GM12878 (cell line): Measurements from ENCODE around the gene AIDA. TPM values are rescaled to one million over a fixed set of nuclear protein-coding genes. Genes with fewer than 3 reads are reported as not detected.

Experiments used
- ATF7 ChIP-seq: fragments of 450-650 bp; IDR thresholded peaks from 2 replicates; pipeline ENCODE4 v1.6.1; 2016; ENCODE audit warnings: low read depth, mild to moderate bottlenecking
- CREM ChIP-seq: IDR thresholded peaks from 2 replicates; pipeline ENCODE4 v1.6.1; 2014; ENCODE audit warnings: antibody characterized with exemption, low read depth
- CUX1 ChIP-seq: IDR thresholded peaks from 2 replicates; pipeline ENCODE4 v1.6.1; 2012; ENCODE audit warnings: improper control_type of control experiment, low read depth, low read length; ENCODE audit not compliant: insufficient replicate concordance
- EED ChIP-seq: sonication (generic); IDR thresholded peaks from 2 replicates; pipeline ENCODE4 v1.6.1; 2016; ENCODE audit warnings: antibody characterized with exemption, low read depth
- GABPA ChIP-seq: IDR thresholded peaks from 2 replicates; pipeline ENCODE4 v1.6.1; 2014; ENCODE audit warnings: antibody characterized with exemption, low read depth, mild to moderate bottlenecking, inconsistent platforms
- KLF5 ChIP-seq: fragments of 450-650 bp; IDR thresholded peaks from 2 replicates; pipeline ENCODE4 v1.6.1; 2014; ENCODE audit warnings: mild to moderate bottlenecking; ENCODE audit not compliant: partially characterized antibody
- MYB ChIP-seq: fragments of 150-350 bp; IDR thresholded peaks from 2 replicates; pipeline ENCODE4 v1.6.1; 2014; ENCODE audit warnings: mild to moderate bottlenecking, low read depth, low read length, borderline replicate concordance
- NFYB ChIP-seq: IDR thresholded peaks from 2 replicates; pipeline ENCODE4 v1.6.1; 2011; ENCODE audit warnings: low read depth, mild to moderate bottlenecking, low read length, improper control_type of control experiment, moderate library complexity; ENCODE audit not compliant: insufficient read depth
- PAX5 ChIP-seq: IDR thresholded peaks from 2 replicates; pipeline ENCODE4 v1.6.1; 2011; ENCODE audit warnings: low read depth, low read length, borderline replicate concordance
- SPI1 ChIP-seq: IDR thresholded peaks from 2 replicates; pipeline ENCODE4 v1.6.1; 2011; ENCODE audit warnings: low read depth, mild to moderate bottlenecking, low read length, moderate library complexity, borderline replicate concordance; ENCODE audit not compliant: insufficient read depth
- SREBF2 ChIP-seq: IDR thresholded peaks from 2 replicates; pipeline ENCODE4 v1.6.1; 2012; ENCODE audit warnings: mild to moderate bottlenecking, low read length
- TARDBP ChIP-seq: IDR thresholded peaks from 2 replicates; pipeline ENCODE4 v1.6.1; 2016; ENCODE audit warnings: borderline replicate concordance
- TCF7 ChIP-seq: IDR thresholded peaks from 2 replicates; pipeline ENCODE4 v1.6.1; 2014; ENCODE audit warnings: antibody characterized with exemption, borderline replicate concordance
- ZNF274 ChIP-seq: IDR thresholded peaks from one replicate; pipeline ENCODE4 v1.8.0; 2011; ENCODE audit not compliant: insufficient read length, insufficient read depth
- ZSCAN29 ChIP-seq: fragments of 450-650 bp; IDR thresholded peaks from 2 replicates; pipeline ENCODE4 v1.6.1; 2017; ENCODE audit warnings: mild to moderate bottlenecking, moderate library complexity
- polyA plus RNA-seq, 11 experiments: library from polyadenylated mRNA; depleted of rRNA in 4 of 11; unstranded in 6 of 11; stranded (reverse) in 5 of 11; fragments of >200 nt; fragmentation: Nextera tagmentation in 4 of 11; fragmentation: Illumina TruSeq in 1 of 11; extraction: Ambion mirVana in 4 of 11; extraction: Trizol in 1 of 11; gene quantifications; 1 replicate in 1 of 11; 2 replicates in 10 of 11; pipeline versions ENCODE4 v1.2.1 to v1.2.3, GENCODE V29; 2011 to 2016; ENCODE audit warnings: inconsistent platforms in 2 of 11, missing spikeins in 2 of 11, low read depth in 1 of 11
- total RNA-seq, 4 experiments: library from RNA; depleted of rRNA in 3 of 4; stranded (reverse); fragments of >200 nt in 3 of 4; fragmentation: Illumina TruSeq in 1 of 4; extraction: Trizol in 1 of 4; gene quantifications; 2 replicates each; pipeline versions ENCODE4 v1.2.1 to v1.2.3, GENCODE V29; 2013 to 2021
- TF ChIP-seq, protein P1 (sequence below): fragments of 450-650 bp; IDR thresholded peaks from 2 replicates; pipeline ENCODE4 v1.6.1; 2018; ENCODE audit warnings: borderline replicate concordance, mild to moderate bottlenecking; ENCODE audit not compliant: partially characterized antibody
- TF ChIP-seq, protein P2 (sequence below): IDR thresholded peaks from 2 replicates; pipeline ENCODE4 v1.6.1; 2012; ENCODE audit warnings: low read depth, low read length, improper control_type of control experiment
- TF ChIP-seq, protein P3 (sequence below): fragments of 450-650 bp; formaldehyde crosslinking; IDR thresholded peaks from 2 replicates; pipeline ENCODE4 v1.4.0; 2022; ENCODE audit warnings: mild to moderate bottlenecking, moderate library complexity

Gene AIDA
- total and polyA plus RNA-seq, 10 of the 15 experiments (the other 5 are each of a cell fraction or from before 2014, with no cell fraction given): 8.9 to 43.1 (median 19.2) TPM

DNA sequence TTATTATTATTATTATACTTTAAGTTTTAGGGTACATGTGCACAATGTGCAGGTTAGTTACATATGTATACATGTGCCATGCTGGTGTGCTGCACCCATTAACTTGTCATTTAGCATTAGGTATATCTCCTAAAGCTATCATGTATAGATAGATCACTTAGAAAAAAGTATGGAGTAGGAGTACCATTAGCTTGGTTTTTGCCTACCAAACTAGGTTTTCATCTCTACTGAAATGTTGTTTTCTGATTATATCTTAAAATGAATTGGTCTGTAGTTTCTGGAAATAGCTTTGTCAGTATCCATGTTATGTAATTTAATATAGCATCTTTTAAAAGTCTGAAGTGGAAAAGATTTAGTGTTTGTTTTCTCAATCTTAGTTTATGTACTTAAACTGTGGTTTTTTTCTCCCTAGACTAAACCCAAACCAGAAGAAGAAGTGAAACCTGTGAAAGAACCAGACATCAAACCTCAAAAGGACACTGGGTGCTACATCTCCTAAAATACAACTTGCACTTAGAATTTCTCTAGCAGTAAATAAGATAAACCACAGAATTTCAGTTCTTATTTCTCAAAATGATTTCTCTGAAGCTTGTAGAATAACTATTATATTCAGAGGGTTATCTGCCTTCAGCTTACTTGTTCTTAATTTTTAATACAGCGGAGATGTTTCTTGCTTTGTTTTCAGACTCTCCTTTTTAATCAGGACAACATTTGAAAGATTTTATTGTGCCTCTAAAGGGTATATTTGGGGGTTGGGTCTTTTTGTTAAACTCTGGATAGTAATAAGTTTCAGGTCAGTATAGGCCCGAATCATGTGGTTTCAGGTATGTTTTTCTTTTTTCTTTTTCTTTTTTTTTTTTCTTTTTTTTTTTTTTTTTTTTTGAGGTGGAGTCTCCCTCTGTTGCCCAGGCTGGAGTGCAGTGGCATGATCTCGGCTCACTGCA, 20.2 kb upstream of the AIDA start (continued):
- TF ChIP-seq EED (peak; percentile 48; the same call in 1 of the 2 replicates), ZSCAN29 (no peak), ATF7 (peak; percentile 69), CUX1 (no peak), KLF5 (no peak), PAX5 (peak; percentile 86), ZNF274 (no peak), NFYB (no peak), TCF7 (peak; percentile 54; the same call in 1 of the 2 replicates), SPI1 (peak; percentile 99), GABPA (peak; percentile 40; the same call in 1 of the 2 replicates), MYB (no peak), SREBF2 (no peak), TARDBP (no peak), CREM (peak; percentile 84)
- TF ChIP-seq, protein P1, sequence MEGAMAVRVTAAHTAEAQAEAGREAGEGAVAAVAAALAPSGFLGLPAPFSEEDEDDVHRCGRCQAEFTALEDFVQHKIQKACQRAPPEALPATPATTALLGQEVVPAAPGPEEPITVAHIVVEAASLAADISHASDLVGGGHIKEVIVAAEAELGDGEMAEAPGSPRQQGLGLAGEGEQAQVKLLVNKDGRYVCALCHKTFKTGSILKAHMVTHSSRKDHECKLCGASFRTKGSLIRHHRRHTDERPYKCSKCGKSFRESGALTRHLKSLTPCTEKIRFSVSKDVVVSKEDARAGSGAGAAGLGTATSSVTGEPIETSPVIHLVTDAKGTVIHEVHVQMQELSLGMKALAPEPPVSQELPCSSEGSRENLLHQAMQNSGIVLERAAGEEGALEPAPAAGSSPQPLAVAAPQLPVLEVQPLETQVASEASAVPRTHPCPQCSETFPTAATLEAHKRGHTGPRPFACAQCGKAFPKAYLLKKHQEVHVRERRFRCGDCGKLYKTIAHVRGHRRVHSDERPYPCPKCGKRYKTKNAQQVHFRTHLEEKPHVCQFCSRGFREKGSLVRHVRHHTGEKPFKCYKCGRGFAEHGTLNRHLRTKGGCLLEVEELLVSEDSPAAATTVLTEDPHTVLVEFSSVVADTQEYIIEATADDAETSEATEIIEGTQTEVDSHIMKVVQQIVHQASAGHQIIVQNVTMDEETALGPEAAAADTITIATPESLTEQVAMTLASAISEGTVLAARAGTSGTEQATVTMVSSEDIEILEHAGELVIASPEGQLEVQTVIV: no peak
- TF ChIP-seq, protein P2, sequence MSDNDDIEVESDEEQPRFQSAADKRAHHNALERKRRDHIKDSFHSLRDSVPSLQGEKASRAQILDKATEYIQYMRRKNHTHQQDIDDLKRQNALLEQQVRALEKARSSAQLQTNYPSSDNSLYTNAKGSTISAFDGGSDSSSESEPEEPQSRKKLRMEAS: no peak
- TF ChIP-seq, protein P3, sequence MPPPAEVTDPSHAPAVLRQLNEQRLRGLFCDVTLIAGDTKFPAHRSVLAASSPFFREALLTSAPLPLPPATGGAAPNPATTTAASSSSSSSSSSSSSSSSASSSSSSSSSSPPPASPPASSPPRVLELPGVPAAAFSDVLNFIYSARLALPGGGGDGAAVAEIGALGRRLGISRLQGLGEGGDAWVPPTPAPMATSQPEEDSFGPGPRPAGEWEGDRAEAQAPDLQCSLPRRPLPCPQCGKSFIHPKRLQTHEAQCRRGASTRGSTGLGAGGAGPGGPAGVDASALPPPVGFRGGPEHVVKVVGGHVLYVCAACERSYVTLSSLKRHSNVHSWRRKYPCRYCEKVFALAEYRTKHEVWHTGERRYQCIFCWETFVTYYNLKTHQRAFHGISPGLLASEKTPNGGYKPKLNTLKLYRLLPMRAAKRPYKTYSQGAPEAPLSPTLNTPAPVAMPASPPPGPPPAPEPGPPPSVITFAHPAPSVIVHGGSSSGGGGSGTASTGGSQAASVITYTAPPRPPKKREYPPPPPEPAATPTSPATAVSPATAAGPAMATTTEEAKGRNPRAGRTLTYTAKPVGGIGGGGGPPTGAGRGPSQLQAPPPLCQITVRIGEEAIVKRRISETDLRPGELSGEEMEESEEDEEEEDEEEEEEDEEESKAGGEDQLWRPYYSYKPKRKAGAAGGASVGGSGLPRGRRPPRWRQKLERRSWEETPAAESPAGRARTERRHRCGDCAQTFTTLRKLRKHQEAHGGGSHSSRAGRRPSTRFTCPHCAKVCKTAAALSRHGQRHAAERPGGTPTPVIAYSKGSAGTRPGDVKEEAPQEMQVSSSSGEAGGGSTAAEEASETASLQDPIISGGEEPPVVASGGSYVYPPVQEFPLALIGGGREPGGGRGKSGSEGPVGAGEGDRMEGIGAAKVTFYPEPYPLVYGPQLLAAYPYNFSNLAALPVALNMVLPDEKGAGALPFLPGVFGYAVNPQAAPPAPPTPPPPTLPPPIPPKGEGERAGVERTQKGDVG: no peak
